HG03060 (cell line): ENCODE measurements around the gene RCSD1.
"Not testable (repeated sequence)": the region's sequence is repeated elsewhere in the genome, so short reads cannot be mapped to it uniquely, and the experiment has no call there.

Experiments
- ATAC-seq: cut with Tn5 transposase; IDR thresholded peaks from one replicate; pipeline ENCODE4 v1.9.1; 2021; ENCODE audit warnings: low read depth, moderate number of reproducible peaks; ENCODE audit not compliant: unreplicated experiment

The RCSD1 gene, protein sequence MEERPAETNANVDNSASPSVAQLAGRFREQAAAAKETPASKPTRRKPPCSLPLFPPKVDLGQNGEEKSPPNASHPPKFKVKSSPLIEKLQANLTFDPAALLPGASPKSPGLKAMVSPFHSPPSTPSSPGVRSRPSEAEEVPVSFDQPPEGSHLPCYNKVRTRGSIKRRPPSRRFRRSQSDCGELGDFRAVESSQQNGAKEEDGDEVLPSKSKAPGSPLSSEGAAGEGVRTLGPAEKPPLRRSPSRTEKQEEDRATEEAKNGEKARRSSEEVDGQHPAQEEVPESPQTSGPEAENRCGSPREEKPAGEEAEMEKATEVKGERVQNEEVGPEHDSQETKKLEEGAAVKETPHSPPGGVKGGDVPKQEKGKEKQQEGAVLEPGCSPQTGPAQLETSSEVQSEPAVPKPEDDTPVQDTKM

DNA sequence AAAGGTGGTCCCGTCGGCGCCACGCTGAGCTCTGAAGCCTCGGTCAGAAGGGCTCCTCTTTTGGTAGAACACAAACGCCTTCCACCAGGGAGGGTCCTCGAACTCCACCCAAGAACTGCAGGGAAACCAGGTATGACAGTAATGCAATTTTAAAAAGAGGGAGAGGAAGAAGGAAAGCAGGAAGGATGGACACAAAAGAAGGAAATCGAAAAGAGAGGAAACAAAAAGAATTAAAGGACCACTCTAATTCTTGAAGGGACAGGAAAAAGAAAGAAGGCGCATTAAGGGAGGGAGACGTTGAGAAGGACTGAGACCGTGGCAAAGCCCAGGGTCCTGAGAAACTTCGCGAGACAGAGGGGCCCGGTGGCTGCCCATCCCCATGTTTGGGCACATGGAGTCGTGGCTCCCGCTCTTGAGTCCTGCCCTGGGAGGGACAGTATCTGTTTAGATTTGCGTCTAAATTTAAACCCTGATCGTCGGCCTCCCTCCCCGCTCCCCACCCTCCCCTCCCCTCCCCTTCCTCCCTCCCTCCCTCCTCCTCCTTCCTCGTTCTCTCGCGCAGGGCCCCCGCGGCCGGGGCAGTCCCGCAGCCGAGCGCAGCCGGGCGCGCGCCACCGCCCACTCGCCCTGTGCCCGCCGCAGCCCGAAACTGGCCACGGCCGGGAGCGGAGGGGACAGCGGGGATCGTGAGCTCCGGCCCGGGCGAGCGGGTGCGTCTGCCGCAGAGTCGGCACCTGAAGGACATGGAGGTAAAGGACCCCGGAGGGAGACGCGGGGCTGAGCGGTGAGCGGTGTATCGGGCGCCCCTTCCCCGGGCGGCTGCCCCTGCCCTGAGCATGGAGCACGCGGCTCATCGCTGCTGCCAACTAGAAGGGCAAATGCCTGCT lies at the start of gene RCSD1:
RCSD1 (plus strand) TSS at position 552 of the 887 bp plus-strand sequence; CDS start at position 744, 192 bp downstream.
- ATAC-seq, result no peak

DNA sequence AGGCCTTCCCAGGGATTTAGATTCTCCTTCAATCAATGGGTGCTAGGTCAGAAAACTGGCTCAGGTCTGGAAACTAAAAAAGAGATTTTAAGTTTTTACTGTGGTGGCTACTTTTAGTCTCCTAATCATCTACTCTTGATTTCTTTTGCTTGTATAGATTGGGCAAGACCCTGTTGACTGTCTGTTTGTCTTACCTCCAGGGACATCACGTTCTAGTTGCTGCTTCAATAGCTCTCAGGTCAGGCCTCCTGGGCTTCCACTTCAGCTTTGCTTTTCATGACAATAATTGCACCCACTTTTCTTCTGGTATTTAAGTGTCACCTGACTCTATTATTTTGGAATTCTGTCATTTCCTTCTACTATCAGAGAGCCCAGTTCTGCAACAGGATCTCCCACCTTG lies 48.0 kb upstream of the RCSD1 start:
- no peak for ATAC-seq

DNA sequence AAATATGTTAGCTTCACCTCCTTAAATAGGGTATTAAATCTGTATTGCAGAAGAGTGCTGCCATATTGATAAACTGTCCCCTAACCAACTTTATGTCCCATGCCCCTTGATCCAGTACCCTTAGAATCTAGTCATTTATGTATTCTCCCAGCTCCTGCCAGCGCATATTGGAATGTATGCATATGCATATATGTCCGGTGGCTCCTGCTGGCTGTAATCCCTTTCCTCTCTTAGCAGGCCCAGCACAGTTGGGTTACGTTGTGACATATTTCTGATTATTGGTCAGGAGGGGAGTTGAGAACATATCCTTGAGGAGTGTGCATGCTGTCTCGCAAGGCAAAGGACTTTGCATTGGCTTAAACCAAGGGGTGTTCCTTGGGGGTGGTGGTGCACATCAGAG lies 47.3 kb upstream of the RCSD1 start:
- no peak for ATAC-seq

DNA sequence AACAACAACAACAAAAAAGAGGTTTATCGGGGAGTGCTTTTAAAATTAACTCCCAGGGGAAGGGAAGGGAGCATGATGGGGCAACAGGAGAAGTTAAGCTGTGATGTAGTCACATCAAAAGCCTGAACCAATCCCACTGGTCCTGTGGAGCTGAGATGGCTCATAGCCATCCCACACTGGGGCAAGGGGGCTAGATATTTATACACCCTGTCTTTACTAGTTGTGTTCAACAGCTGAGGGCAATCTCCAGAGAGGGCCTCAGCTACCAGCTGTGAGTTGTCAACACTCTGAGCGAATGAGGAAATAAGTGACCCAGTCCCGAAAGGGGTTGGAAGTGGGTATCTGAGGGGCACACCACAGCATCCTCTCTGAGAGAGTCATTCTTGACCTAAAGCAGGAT lies 45.5 kb upstream of the RCSD1 start:
- ATAC-seq, result no peak

DNA sequence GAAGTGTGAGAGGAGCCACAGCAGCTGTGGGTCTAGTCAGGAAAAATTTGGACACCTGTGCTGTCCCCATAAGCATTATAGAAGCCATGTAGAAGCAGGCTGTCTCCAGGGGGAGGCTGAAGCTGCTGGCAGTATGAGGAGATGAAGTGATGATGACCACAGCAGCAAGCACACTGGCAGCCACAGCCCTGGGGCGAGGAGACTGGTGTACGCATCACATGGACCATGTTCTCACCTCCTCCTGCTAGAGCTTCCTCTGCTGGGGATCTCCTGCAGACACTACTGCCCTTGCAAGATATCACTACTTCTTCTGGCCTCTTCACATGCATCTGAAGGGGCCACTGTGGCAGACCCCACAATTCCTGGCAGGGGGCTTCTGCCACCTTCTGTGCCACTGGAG lies 42.7 kb upstream of the RCSD1 start:
- ATAC-seq, result no peak

DNA sequence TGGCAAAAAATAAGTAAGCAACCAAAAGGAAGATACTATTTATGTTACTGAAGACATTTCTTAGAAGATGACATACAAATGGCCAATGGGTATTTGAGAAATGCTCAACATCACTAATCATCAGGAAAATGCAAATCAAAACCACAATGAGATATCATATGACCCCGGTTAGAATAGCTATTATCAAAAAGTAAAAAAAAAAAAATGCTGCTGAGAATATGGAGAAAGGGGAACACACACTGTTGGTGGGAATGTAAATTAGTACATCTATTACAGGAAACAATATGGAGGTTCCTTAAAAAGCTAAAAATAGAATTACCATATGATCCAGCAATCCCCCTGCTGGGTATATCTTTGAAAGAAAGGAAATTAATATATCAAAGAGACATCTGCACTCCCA lies 42.2 kb upstream of the RCSD1 start:
- ATAC-seq, result no peak

DNA sequence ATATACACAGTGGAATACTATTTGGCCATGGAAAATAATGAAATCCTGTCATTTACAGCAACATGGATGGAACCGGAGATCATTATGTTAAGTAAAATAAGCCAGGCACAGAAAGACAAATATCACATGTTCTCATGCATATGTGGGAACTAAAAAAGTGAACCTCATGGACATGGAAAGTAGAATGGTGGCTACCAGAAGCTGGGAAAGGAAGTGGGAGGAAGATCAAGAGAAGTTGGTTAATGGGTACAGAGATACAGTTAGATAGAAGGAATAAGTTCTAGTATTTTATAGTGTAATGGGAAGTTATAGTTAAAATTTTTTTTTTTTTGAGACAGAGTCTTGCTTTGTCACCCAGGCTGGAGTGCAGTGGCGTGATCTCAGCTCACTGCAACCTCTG lies 41.7 kb upstream of the RCSD1 start:
- ATAC-seq, result no peak

DNA sequence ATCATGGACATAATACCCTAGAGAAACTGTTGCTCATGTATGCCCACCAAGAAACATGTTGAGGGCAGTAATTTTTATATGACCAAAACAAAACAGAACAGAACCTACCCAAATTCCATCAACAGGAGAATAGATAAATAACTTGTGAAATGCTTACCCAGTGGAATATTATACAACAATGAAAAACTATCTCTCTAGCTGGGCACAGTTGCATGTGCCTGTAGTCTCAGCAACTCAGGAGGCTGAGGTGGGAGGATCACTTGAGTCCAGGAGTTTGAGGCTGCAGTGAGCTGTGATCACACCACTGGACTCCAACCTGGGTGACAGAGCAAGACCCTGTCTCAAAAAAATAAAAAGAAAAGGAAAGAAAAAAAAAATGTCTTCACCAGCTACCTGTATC lies 37.6 kb upstream of the RCSD1 start:
- no peak for ATAC-seq

DNA sequence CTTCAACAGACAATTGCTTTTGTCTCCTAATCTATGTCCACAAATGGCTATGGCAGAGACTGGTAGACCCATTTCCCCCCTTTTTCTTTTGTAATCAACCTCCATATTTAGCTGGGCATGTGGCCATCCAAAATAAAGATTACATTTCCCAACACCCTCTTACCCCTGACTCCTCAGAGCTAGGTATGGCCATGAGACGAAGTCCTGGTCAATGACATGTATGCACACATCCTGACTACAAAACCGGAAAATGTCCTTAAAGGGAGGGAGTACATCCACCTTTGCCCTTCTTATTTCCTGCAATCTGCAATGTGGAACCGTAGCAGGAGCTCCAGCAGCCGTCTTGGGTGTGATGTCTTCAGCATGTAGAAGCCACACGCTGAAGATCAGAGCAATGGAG lies 36.2 kb upstream of the RCSD1 start:
- ATAC-seq, result no peak

DNA sequence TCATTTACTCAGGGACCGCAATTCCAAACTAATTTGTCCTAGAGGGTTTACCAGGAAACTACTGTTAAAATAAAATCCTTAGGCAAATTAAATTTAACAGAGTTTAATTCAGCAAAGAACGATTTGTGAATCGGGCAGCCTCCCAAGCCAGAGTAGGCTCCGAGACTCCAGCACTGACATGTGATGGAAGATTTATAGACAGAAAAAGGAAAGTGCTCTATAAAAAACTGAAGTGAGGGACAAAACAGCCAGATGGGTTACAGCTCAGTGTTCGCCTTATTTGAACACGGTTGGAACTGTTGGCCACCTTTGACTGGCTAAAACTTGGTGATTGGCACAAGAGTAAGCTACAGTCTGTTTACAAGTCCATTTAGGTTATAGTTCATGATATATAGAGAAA lies 35.2 kb upstream of the RCSD1 start:
- no peak for ATAC-seq

DNA sequence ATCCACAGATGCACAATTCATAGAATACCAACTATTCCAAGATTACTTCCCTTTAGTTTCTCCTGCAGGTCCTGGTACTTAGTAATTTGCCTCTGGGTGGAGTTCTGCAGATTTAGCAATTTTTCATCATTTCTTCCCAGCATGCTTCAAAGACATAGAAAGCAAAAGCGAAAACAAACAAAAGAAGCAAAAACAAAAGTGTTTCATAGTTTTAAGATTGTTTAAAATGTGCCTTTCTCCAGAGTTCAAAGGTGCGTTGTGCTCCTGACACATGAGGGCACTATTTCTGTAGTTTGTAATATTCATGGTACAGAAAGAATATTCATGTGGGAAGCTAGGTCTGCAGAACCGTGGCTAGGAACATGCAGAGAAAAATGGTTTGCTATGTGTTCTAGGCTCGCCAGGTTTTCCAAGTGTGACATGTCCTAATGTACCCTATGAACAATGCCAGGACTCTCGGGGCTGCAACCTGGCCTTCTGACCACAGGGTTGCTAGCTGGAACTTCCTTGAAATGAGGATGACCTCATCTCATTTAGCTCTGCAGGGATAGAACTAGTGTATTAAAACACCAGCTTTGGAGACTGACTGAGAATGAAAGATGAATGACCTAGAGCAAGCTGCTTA lies 30.0 kb upstream of the RCSD1 start:
- ATAC-seq, result no peak

DNA sequence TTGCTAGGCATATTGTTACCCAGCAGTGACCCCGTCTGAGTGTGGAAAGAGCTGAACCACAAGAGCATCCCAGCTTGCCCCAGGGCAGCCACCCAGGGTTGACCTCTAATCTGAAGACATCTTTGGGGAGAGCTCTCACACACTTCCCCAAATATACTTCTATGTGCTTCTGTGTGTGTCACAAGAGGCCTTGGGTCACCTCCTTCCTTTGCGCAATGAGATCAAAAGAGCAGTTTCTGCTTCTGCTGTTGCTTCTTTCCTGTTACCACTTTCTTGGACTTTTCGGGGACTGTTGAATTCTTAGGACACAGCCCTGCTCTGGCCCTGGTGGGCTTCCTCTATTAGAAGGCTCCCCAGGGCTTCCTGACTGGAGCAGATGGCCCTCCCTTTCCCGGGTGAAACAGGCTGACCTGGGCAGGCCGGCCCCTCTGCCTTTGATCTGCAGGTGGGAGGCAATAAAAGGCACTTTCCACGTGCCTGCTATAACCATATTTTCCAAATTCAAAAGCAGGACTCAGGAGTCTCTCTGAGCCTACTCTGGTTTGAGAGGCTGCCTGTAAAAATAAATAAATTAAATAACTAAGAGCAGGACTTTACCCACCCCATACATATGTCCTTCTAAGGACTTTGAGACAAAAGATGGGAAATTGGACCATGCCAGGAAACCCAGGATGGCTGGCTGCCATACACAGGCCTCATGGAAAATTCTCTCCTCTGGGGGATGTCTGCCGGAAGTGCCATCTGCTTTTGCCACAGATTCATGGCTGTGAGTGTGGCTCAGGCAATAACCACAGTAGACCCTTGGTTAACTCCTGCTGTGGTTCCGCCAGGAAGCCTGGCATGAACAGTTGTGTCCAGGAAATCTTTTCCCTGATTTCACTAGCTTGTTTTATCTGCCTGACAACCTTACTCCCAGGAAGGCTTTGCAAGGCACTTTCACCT lies 28.3 kb upstream of the RCSD1 start:
- no peak for ATAC-seq

DNA sequence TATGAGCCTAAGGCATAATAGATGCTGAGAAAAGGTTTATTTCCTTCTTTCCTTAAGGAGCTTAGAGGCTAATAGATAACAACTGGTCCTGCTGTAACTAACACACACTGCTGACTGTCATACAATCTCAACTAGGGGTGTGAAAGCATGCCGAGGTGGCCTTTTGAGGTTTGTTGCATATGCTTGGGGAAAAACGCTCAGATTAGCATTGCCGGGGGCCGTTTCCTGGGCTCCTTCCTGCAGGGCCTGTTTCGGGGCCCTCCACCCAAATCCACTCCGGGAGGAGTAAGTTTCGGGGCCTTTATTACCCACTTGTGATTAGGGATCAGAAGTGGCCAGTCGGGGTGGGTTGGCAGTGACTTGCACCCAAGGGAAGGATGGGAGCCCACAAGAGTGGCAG lies 27.2 kb upstream of the RCSD1 start:
- ATAC-seq, result no peak

DNA sequence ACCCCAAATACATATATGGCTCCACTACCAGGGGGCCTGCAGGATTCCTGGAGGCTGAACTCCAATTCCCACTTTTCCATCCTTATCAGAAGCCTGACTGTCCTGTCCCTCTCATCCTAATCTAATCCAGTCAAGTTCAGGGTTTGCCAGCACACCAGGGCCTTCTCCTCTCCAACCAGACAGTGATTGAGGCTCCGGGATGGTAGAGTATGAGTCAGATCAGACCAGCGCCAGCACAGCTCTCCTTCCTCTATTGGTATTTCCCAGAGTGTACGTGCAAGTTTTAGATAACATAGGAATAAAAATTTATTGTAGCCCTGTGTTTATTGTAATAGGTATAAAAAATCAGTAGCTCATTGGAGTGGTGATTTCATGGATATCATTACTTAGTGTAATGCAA lies 24.5 kb upstream of the RCSD1 start:
- no peak for ATAC-seq

DNA sequence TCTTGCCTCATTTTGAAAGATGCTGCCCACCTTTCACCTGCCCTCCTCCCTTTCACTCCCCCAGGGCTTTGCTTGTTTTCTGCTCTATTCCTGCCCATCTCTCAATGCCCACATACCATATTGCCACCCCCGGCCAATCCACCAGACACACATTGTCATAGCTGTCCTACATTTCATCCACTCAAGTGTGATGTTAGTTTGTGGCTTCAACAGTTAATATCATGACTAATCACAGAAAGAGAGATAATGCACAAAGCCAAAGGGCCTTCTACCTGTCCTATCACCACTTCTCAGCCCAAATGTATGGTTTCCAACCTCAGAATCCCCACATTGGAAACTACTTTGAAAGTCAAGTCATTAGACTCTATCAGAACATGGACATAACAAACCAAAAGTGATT lies 18.0 kb upstream of the RCSD1 start:
- ATAC-seq, result no peak

DNA sequence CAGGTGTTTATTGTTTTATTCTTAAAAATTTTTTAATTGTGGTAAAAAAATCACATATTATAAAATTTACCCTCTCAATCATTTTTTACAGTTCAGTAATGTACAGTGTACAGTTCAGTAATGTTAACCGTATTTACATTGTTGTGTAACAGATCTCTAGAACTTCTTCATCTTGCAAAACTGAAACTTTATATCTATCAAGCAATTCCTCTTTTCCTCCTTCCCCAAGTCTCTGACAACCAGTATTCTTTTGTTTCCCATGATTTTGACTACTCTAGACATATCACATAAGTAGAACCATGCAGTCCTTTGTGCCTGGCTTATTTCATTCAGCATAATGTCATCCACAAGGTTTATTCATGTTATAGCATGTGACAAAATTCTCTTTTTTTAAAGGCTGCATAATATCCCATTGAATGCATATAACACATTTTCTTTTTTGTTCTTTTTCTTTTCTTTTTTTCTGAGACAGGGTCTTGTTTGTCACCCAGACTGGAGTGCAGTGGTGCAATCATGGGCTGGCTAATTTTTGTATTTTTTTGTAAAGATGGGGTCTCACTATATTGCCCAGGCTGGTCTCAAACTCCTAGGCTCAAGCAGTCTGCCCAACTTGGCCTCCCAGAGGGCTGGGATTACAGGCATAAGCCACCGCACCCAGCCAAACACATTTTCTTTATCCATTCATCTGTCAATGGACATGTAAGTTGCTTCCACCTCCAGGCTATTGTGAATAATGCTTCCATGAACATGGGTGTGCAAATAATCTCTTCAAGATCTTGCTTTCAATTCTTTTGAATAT lies 17.2 kb upstream of the RCSD1 start:
- ATAC-seq, result no peak

DNA sequence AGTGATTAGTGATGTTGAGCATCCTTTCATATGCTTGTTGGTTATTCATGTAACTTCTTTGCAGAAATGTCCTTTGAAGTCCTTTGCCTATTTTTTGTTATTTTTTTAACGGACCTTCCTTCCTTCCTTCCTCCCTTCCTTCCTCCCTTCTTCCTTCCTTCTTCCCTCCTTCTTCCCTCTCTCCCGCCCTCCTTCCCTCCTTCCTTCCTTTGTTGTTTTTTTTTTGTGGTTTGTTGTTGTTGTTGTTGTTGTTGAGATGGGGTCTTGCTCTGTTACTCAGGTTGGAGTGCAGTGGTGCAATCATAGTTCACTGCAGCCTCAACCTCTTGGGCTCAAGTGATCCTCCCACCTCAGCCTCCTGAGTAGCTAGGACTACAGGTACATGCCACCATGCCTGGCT lies 16.0 kb upstream of the RCSD1 start:
- ATAC-seq, result not testable (repeated sequence)

DNA sequence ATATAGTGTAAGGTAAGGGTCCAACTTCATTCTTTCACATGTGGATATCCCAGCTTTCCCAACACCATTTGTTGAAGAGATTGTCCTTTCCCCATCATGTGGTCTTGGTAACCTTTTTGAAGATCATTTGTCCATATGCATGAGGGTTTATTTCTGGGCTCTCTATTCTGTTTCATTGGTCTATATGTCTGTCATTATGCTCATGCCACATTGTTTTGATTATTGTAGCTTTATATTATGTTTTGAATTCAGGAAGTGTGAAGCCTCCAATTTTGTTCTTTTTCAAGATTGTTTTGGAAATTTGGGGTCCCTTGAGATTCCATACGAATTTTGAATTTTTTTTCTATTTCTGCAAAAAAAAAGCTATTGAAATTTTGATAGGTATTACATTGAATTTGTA lies 15.2 kb upstream of the RCSD1 start:
- ATAC-seq, result no peak

DNA sequence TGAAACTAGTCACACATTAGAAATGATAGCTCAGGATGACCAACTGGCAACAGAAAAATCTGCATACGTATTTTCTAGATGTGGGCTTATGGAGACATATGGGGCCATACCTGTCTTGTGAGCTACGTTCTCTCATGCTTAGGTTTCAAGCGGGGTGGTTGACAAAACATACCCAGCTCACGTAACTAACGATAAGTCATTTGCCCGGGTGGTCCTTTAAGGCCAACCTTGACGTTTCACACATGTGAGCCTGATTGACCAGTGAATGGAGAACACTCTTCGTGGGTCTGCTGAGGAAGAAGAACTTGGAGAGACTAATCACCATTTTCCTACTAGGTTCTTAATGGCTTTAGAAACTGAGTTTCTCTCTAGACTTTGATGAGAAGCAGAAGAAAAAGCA lies 13.5 kb upstream of the RCSD1 start:
- ATAC-seq, result no peak
